OCI-LY7 (cell line): ENCODE results near the gene HSPH1. TPM values are rescaled to one million over a fixed set of nuclear protein-coding genes. Genes with fewer than 3 reads are reported as not detected.

ENCODE experiments used
- BruUV-seq: library from RNA; stranded (reverse); fragments of 400-500 nt; replicated peaks from 2 replicates; lab custom pipeline; 2021; lab: Mats Ljungman, UMichigan
- CTCF ChIA-PET: fragments of 300-600 bp; sonication (Branson Sonifier 250); formaldehyde crosslinking; loops from one replicate; lab custom pipeline; 2022; ENCODE audit warnings: antibody characterized with exemption; ENCODE audit not compliant: unreplicated experiment; lab: Charles Lee
- POLR2A ChIA-PET: fragments of 300-600 bp; sonication (Branson Sonifier 250); formaldehyde crosslinking; loops from one replicate; lab custom pipeline; 2022; ENCODE audit warnings: antibody characterized with exemption; lab: Charles Lee
- DNase-seq: peaks from one replicate; pipeline ENCODE4 v3.0.0-alpha.2; 2015; ENCODE audit warnings: low spot score
- H2AFZ ChIP-seq: fragments of 200-600 bp; sonication (generic), shearing (Covaris generic); 2 replicates; pipeline ENCODE4 v1.6.1; 2014; ENCODE audit warnings: mild to moderate bottlenecking, antibody characterized with exemption, low read length, moderate library complexity
- H3K27ac ChIP-seq: fragments of 200-600 bp; sonication (generic); 2 replicates; pipeline ENCODE4 v1.5.1; 2014; ENCODE audit warnings: mixed run types, low read depth, mild to moderate bottlenecking, moderate library complexity, low read length, inconsistent platforms; ENCODE audit not compliant: poor library complexity, severe bottlenecking
- H3K36me3 ChIP-seq: fragments of 200-600 bp; sonication (generic); 2 replicates; pipeline ENCODE4 v1.6.1; 2014; ENCODE audit warnings: mild to moderate bottlenecking, antibody characterized with exemption, low read length, moderate library complexity, mixed read lengths; ENCODE audit not compliant: insufficient read depth
- H3K4me1 ChIP-seq: fragments of 200-600 bp; sonication (generic); 2 replicates; pipeline ENCODE4 v1.5.1; 2014; ENCODE audit warnings: mild to moderate bottlenecking, low read length; ENCODE audit not compliant: insufficient read depth, poor library complexity, severe bottlenecking
- H3K4me2 ChIP-seq: fragments of 200-600 bp; sonication (generic); 2 replicates; pipeline ENCODE4 v1.6.1; 2014; ENCODE audit warnings: mild to moderate bottlenecking, low read length
- H3K4me3 ChIP-seq: fragments of 200-600 bp; sonication (generic); 2 replicates; pipeline ENCODE4 v1.5.1; 2014; ENCODE audit warnings: mild to moderate bottlenecking, low read depth, low read length; ENCODE audit not compliant: poor library complexity, severe bottlenecking
- H3K79me2 ChIP-seq: fragments of 200-600 bp; sonication (generic); 2 replicates; pipeline ENCODE4 v1.6.1; 2016; ENCODE audit warnings: low read depth, mild to moderate bottlenecking, low read length, moderate library complexity, mixed read lengths; ENCODE audit not compliant: insufficient read depth
- H3K9me2 ChIP-seq: fragments of 200-600 bp; sonication (generic); 2 replicates; pipeline ENCODE4 v1.6.1; 2016; ENCODE audit warnings: mild to moderate bottlenecking, low read length, mixed read lengths; ENCODE audit not compliant: insufficient read depth
- H3K9me3 ChIP-seq: fragments of 200-600 bp; sonication (generic); 2 replicates; pipeline ENCODE4 v1.6.1; 2014; ENCODE audit warnings: mild to moderate bottlenecking, mixed run types, low read length, mixed read lengths
- H4K20me1 ChIP-seq: fragments of 200-600 bp; sonication (generic); 2 replicates; pipeline ENCODE4 v1.6.1; 2014; ENCODE audit warnings: mild to moderate bottlenecking, antibody characterized with exemption, low read length, moderate library complexity, mixed read lengths; ENCODE audit not compliant: insufficient read depth
- EZH2phosphoT487 ChIP-seq: fragments of 200-600 bp; sonication (generic); IDR thresholded peaks from 2 replicates; pipeline ENCODE4 v1.6.1; 2018; ENCODE audit warnings: low read depth, borderline replicate concordance, mild to moderate bottlenecking, mixed run types, antibody characterized with exemption, low read length, moderate library complexity, mixed read lengths
- intact Hi-C: fragments of 100-400 bp; cut with micrococcal nuclease; formaldehyde crosslinking; loops from one replicate; pipeline ENCODE4 v1.10.0; 2022; ENCODE audit not compliant: unreplicated experiment
- total RNA-seq, 2 experiments: library from RNA; depleted of rRNA in 1 of 2; stranded (reverse); fragments of >200 nt in 1 of 2; shearing (Covaris generic) in 1 of 2; gene quantifications; 2 replicates each; pipeline ENCODE4 v1.2.3, GENCODE V29; 2014 to 2022
- TF ChIP-seq, protein P1 (sequence below): fragments of 200-600 bp; sonication (generic); conservative IDR thresholded peaks from 2 replicates; pipeline ENCODE4 v1.5.1; 2014; ENCODE audit warnings: mild to moderate bottlenecking, antibody characterized with exemption, low read length, moderate library complexity, mixed read lengths

HSPH1 gene
- total RNA-seq, 2 experiments from 2014 or later, result 89.6 to 176 TPM

DNA sequence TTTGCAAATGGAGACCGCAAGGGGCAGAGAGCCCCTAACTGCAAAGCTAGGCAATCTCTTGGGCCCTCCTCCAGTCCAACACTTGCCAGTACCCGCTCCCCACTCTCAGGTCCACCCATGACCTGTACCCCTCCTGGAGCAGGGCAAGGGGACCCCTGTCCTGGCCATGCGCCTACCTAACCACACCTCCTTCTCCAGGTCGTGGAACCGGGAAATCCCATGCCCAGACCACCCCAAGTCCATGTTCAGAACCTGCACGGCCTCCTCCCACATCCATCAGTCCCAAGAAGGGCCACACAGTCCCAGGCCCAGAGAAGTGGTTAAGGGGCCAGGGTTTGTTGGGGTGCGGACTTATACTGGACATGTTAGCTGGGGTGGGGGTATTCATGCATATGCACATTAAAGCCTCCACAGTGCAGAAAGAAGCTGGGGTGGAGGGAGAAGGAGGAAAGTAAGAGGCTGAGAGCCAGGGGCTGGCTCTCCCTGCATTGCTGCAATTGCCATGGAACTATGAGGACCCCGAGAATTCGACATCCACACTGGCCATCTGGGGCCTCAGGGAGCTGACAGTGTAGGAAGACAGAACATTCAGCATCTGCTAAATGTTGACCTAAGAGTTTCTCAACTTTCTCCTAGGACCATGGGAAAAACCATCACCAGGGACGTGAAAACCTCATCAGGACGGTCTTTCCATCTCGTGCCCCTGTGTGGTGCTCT lies 39.0 kb downstream of the HSPH1 start:
- Histone ChIP-seq H3K4me2 (no peak overlapping the region), H2AFZ (no peak overlapping the region), H3K36me3 (no peaks in the 10 kb centered on the region), H3K9me3 (no peaks in the 10 kb centered on the region), H4K20me1 (no peaks in the 10 kb centered on the region), H3K4me1 (peaks cover 8% of the 10 kb centered on the region), H3K9me2 (no peaks in the 10 kb centered on the region), H3K4me3 (no peak overlapping the region), H3K79me2 (no peaks in the 10 kb centered on the region), H3K27ac (no peak overlapping the region)
- ChIA-PET POLR2A (interaction anchor here (0.5 kb wide), 1 partner anchor 632 kb away, joined by 3 read pairs; no protein-coding TSS in a partner anchor), CTCF (no interaction called here)
- no TSS peak for BruUV-seq
- DNase-seq, result no peak
- intact Hi-C loops, result no loop called here
- TF ChIP-seq, protein P1, sequence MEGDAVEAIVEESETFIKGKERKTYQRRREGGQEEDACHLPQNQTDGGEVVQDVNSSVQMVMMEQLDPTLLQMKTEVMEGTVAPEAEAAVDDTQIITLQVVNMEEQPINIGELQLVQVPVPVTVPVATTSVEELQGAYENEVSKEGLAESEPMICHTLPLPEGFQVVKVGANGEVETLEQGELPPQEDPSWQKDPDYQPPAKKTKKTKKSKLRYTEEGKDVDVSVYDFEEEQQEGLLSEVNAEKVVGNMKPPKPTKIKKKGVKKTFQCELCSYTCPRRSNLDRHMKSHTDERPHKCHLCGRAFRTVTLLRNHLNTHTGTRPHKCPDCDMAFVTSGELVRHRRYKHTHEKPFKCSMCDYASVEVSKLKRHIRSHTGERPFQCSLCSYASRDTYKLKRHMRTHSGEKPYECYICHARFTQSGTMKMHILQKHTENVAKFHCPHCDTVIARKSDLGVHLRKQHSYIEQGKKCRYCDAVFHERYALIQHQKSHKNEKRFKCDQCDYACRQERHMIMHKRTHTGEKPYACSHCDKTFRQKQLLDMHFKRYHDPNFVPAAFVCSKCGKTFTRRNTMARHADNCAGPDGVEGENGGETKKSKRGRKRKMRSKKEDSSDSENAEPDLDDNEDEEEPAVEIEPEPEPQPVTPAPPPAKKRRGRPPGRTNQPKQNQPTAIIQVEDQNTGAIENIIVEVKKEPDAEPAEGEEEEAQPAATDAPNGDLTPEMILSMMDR, result no peak
- no peak for TF ChIP-seq EZH2phosphoT487

DNA sequence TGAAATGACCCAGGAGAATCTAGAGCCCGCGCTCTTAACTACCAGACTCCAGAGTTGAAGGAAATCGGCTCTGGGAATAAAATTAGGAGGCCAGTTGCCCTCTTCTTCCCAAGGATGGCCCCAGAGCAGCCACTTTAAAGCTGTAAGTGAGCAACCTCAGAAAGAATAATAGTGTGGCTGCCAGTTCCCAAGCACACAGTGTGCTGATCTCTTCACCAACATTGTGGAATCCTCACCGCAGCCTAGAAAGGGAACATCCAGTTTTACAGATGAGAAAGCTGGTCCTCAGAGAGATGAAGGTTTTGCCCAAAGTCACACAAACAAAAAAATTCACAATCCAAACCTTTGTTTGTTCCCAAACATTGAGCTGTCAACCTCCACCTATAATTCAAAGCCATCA lies 39.6 kb downstream of the HSPH1 start:
- no peak overlapping the region for H3K4me2 ChIP-seq
- DNase-seq, result no peak
- H3K4me3 ChIP-seq, result no peak overlapping the region
- H3K4me1 ChIP-seq, result peaks cover 8% of the 10 kb centered on the region
- H3K36me3 ChIP-seq, result no peaks in the 10 kb centered on the region
- ChIA-PET CTCF (no interaction called here), POLR2A (interaction anchor here (0.5 to 1.1 kb wide), 2 partner anchors 31 to 632 kb away, joined by 3 read pairs; no protein-coding TSS in a partner anchor)
- TF ChIP-seq, protein P1, result no peak
- no peak for TF ChIP-seq EZH2phosphoT487
- H3K79me2 ChIP-seq, result no peaks in the 10 kb centered on the region
- no peaks in the 10 kb centered on the region for H3K9me2 ChIP-seq
- H2AFZ ChIP-seq, result no peak overlapping the region
- no TSS peak for BruUV-seq
- intact Hi-C loops, result no loop called here
- no peaks in the 10 kb centered on the region for H3K9me3 ChIP-seq
- H3K27ac ChIP-seq, result no peak overlapping the region
- H4K20me1 ChIP-seq, result no peaks in the 10 kb centered on the region
